ENCODE data around the gene KANSL2. TPM values are rescaled to one million over a fixed set of nuclear protein-coding genes. Genes with fewer than 3 reads are reported as not detected.

KANSL2 gene
- total and polyA plus RNA-seq, 9 of the 15 experiments (the other 6 are each of a cell fraction or from before 2014, with no cell fraction given) = 41.1 to 89.8 (median 55.4) TPM

GRCh38 chr12:48618541-48618940 is 63.5 kb downstream of the KANSL2 start:
- intact Hi-C loops (cut with micrococcal nuclease) = loop anchor here (1.0 to 5.0 kb wide), 3 partner anchors 76 to 431 kb away; no protein-coding TSS in a partner anchor
- Histone ChIP-seq H3K27me3 (ENCODE audit: control insufficient read depth in 2 of 2, insufficient read depth in 2 of 2, low read length in 2 of 2) (no peaks in the 10 kb centered on the region), H3K4me2 (ENCODE audit: insufficient read depth, low read length) (no peak overlapping the region), H4K20me1 (replicated peaks; ENCODE audit: control insufficient read depth, insufficient read depth, low read length) (no peaks in the 10 kb centered on the region), H3K9ac (ENCODE audit: insufficient read depth in 1 of 2, low read depth in 2 of 2, low read length in 2 of 2) (no peak overlapping the region), H3K9me3 (replicated peaks; ENCODE audit: control insufficient read depth, insufficient read depth, low read depth, low read length) (no peaks in the 10 kb centered on the region), H3K4me3 (no peak overlapping the region), H3K27ac (ENCODE audit: extremely low read depth, low read depth, low read length) (no peak overlapping the region), H3K9me1 (ENCODE audit: control insufficient read depth, insufficient read depth, low read length) (no peaks in the 10 kb centered on the region), H3K79me2 (ENCODE audit: control insufficient read depth, insufficient read depth, low read length) (no peaks in the 10 kb centered on the region), H3K4me1 (replicated peaks in 1 of 2; ENCODE audit: control insufficient read depth in 2 of 2, insufficient read depth in 2 of 2, low read length in 2 of 2) (no peaks in the 10 kb centered on the region; a peak in 2 of 5 replicates), H3K36me3 (ENCODE audit: control insufficient read depth, insufficient read depth, low read length) (no peaks in the 10 kb centered on the region), H2AFZ (ENCODE audit: low read depth, low read length) (peak overlapping the region; percentile 18; the same call in 1 of the 2 replicates)
- CTCF ChIA-PET (ENCODE audit: low intra/inter-chr PET ratio) = interaction anchor here (0.6 to 4.9 kb wide), 5 partner anchors 57 to 432 kb away, joined by 3 to 91 read pairs (median 3); no protein-coding TSS in a partner anchor
- DNase-seq (ENCODE audit: extremely low read depth in 1 of 4, low spot score in 3 of 4) = peak; percentile 69 to 83 (median 78)
- in situ Hi-C loops (cut with MboI) = loop anchor here (5.0 kb wide), 1 partner anchor 76 kb away; no protein-coding TSS in a partner anchor
- peak; percentile 95 for FAIRE-seq
- 3% methylated on average over 7 of the region's 7 CpGs for WGBS (ENCODE audit: insufficient coverage, low coverage, missing lambda C conversion rate)
- POLR2A ChIA-PET = interaction anchor here (0.6 to 1.0 kb wide), 4 partner anchors 9 to 228 kb away, joined by 3 to 6 read pairs (median 3); no protein-coding TSS in a partner anchor
- peak; percentile 99 for ATAC-seq
- BruUV-seq (replicated peaks) = no TSS peak
- TF ChIP-seq POLR2AphosphoS5 (IDR thresholded peaks at IDR 0.05; ENCODE audit: control insufficient read depth, insufficient read depth, low read depth, low read length) (no peak), ZBTB26 (CRISPR knock-in tag; IDR thresholded peaks at IDR 0.05) (no peak), MNT (conservative IDR thresholded peaks at IDR 0.05) (0 out of 4 replicates have a peak, but pooled peaks of 1 of the 2 experiments have one; percentile 6), NONO (IDR thresholded peaks at IDR 0.05; ENCODE audit: low read depth in 2 of 2, low read length in 1 of 2) (no peak), ZNF212 (CRISPR knock-in tag; IDR thresholded peaks at IDR 0.05) (no peak), HDAC1 (IDR thresholded peaks at IDR 0.05) (no peak), ELK1 (CRISPR knock-in tag; IDR thresholded peaks at IDR 0.05) (no peak), XRCC4 (IDR thresholded peaks at IDR 0.05; ENCODE audit: extremely low read depth, insufficient read depth, insufficient read length) (no peak), HMGN3 (IDR thresholded peaks at IDR 0.05; ENCODE audit: borderline replicate concordance, extremely low read depth, insufficient read length, low read depth, low read length) (no peak), CHD4 (IDR thresholded peaks at IDR 0.05; ENCODE audit: insufficient read depth, insufficient replicate concordance, low read depth, low read length, poor library complexity, severe bottlenecking) (no peak), TARDBP (IDR thresholded peaks at IDR 0.05) (no peak), HDAC2 (IDR thresholded peaks at IDR 0.05) (no peak)

All from K562 (cell line).